Right lobe of liver (tissue), 6 donors: ENCODE data around the gene CACNA1C. TPM values are rescaled to one million over a fixed set of nuclear protein-coding genes. Genes with fewer than 3 reads are reported as not detected.

Source experiments
- ATAC-seq, 4 donors: fragments of 200-7000 bp; cut with Tn5 transposase; one replicate each; pipeline ENCODE4 v1.9.1; 2020; ENCODE audit warnings: mild to moderate bottlenecking in 4 of 4, moderate library complexity in 4 of 4
- DNase-seq, 3 donors: peaks; one replicate each; pipeline ENCODE4 v3.0.0-alpha.2; 2020
- H3K27ac ChIP-seq, 3 donors: fragments of 200-600 bp; one replicate each; pipeline ENCODE4 v1.8.0; 2022
- H3K27me3 ChIP-seq, 2 donors: fragments of 200-600 bp; one replicate each; pipeline ENCODE4 v1.8.0; 2022
- H3K36me3 ChIP-seq, 4 donors: fragments of 200-600 bp; sonication (generic) in 1 of 4; one replicate each; pipeline versions ENCODE4 v1.5.1 to v1.8.0; 2017 to 2022; ENCODE audit warnings: control low read depth in 1 of 4
- H3K4me1 ChIP-seq, 4 donors: fragments of 200-600 bp; sonication (generic) in 1 of 4; one replicate each; pipeline versions ENCODE4 v1.5.1 to v1.8.0; 2017 to 2022; ENCODE audit warnings: control low read depth in 1 of 4
- H3K4me3 ChIP-seq, 3 donors: fragments of 200-600 bp; one replicate each; pipeline ENCODE4 v1.8.0; 2022
- H3K9me3 ChIP-seq, 4 donors: fragments of 200-600 bp; sonication (generic) in 1 of 4; one replicate each; pipeline versions ENCODE4 v1.5.1 to v1.8.0; 2017 to 2022; ENCODE audit warnings: control low read depth in 1 of 4
- CTCF ChIP-seq, 4 donors: fragments of 200-600 bp in 3 of 4; fragments of 450-650 bp in 1 of 4; IDR thresholded peaks; one replicate each; pipeline versions ENCODE4 v1.5.1 to v1.8.0; 2016 to 2022; ENCODE audit warnings: antibody characterized with exemption in 4 of 4, mild to moderate bottlenecking in 2 of 4
- POLR2A ChIP-seq: fragments of 450-650 bp; IDR thresholded peaks from one replicate; pipeline ENCODE4 v1.6.1; 2017; ENCODE audit warnings: antibody characterized with exemption, mild to moderate bottlenecking
- WGBS: methylation state at CpG from one replicate; pipeline ENCODE4 v1.1.6; 2018; ENCODE audit warnings: low coverage, low lambda C conversion rate; ENCODE audit not compliant: insufficient coverage; ENCODE audit errors: missing lambda C conversion rate; 5-methylcytosine and 5-hydroxymethylcytosine counted together
- intact Hi-C, 2 donors: fragments of 100-400 bp; cut with DNase I; formaldehyde crosslinking; loops; one replicate each; pipeline versions ENCODE4 v1.11.2 to v1.14.1; 2022
- total RNA-seq, 6 experiments: library from RNA; depleted of rRNA in 2 of 6; stranded (reverse); fragments of >200 nt in 2 of 6; fragmentation: NEBNext Ultra II Directional in 3 of 6; extraction: Animal tissue kit (Norgen Biotek cat#: 25700) in 3 of 6; gene quantifications; one replicate each; pipeline versions ENCODE4 v1.1.0 to v1.2.4, GENCODE V29; 2016 to 2023
- donor health status: DM: no; HTN: yes; CAD: no.
- donor health status: DM: no; HTN: no; CAD: no.
- donor health status: DM: no; HTN: no; CAD: no.
- donor health status: DM: no; HTN: yes; CAD: no.
- donor health status: DM: no; HTN: yes; CAD: no.

Gene CACNA1C
- total RNA-seq, 6 experiments from 2014 or later, result 0.18 to 1.0 (median 0.57) TPM

DNA sequence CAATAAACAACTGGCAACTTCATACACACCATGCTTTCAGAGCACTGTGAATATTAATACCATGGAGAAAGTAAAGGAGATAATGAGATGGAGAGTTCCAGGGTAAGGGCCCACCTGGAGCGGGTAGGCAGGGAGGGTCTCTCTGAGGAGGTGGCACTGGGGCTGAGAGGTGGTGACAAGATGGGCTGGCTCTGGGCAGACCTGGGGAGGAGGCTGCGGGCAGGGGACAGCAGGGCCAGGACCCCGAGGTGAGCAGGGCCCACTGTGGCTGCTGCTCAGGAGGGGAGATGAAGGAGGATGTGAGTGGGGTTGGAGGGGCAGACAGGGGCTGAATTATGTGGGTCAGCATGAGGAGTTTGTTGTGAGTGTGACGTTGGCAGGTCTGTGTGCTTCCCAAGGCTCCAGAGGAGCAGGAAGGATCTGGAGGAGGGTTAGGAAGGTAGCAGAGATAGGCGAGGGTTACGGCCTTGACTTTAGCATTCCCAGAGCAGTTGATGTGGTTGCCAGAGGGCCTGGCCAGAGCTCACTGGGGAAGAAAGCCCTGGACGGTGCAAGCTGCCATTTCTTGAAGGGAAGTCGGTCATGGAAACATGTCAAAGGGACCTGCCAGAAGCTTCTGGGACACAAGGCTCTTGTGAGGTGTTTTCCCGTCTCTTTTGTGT, 88.2 kb downstream of the CACNA1C start:
- Histone ChIP-seq H3K27ac (no peak overlapping the region), H3K36me3 (no peaks in the 10 kb centered on the region), H3K4me3 (no peak overlapping the region), H3K9me3 (no peaks in the 10 kb centered on the region), H3K4me1 (no peaks in the 10 kb centered on the region), H3K27me3 (no peaks in the 10 kb centered on the region)
- no peak for TF ChIP-seq CTCF (IDR thresholded peaks at IDR 0.05)
- TF ChIP-seq POLR2A, result no peak
- ATAC-seq (peak; percentile 9 to 67 (median 46)), DNase-seq (no peak)
- WGBS, result 72% methylated on average over 6 of the region's 9 CpGs
- intact Hi-C loops, result no loop called here

DNA sequence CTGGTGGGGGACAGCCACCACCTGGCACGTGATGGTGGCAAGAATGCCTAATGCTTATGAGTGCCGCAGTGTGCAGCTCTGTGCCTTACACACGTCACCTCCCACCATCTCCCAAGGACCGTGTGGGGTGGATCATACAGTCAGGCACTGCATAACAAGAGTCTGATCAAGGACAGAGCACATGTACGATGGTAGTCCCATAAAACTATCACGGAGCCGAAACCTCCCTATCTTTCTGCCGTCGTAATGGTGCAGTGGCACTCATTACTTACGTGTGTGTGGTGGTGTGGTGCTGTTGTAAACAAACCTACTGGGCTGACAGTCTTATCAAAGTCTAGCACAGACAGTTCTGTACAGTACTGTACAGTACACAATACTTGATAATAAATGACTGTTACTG, 89.3 kb downstream of the CACNA1C start:
- H3K4me3 ChIP-seq, result no peak overlapping the region
- no peaks in the 10 kb centered on the region for H3K4me1 ChIP-seq
- H3K27ac ChIP-seq, result no peak overlapping the region
- H3K9me3 ChIP-seq, result no peaks in the 10 kb centered on the region
- intact Hi-C loops, result no loop called here
- DNase-seq (no peak), ATAC-seq (no peak)
- no peaks in the 10 kb centered on the region for H3K36me3 ChIP-seq
- WGBS, result 79% methylated on average over 6 of the region's 10 CpGs
- TF ChIP-seq POLR2A (no peak), CTCF (IDR thresholded peaks at IDR 0.05) (no peak)
- H3K27me3 ChIP-seq, result no peaks in the 10 kb centered on the region

GRCh38 chr12:2144951-2145350, 92.2 kb downstream of the CACNA1C start:
- DNase-seq (no peak), ATAC-seq (no peak)
- Histone ChIP-seq H3K27ac (no peak overlapping the region), H3K4me3 (no peak overlapping the region), H3K27me3 (no peaks in the 10 kb centered on the region), H3K4me1 (no peaks in the 10 kb centered on the region), H3K36me3 (no peaks in the 10 kb centered on the region), H3K9me3 (no peaks in the 10 kb centered on the region)
- WGBS, result 71% methylated on average over 1 of the region's 1 CpG
- no peak for TF ChIP-seq POLR2A
- TF ChIP-seq CTCF (IDR thresholded peaks at IDR 0.05), result no peak
- intact Hi-C loops, result no loop called here

- Histone ChIP-seq H3K9me3 (no peaks in the 10 kb centered on the region), H3K36me3 (no peaks in the 10 kb centered on the region), H3K4me1 (no peaks in the 10 kb centered on the region), H3K4me3 (no peak overlapping the region), H3K27ac (no peak overlapping the region), H3K27me3 (no peaks in the 10 kb centered on the region)
- 67% methylated on average over 7 of the region's 7 CpGs for WGBS
- no peak for DNase-seq
- intact Hi-C loops, result no loop called here
- TF ChIP-seq CTCF (IDR thresholded peaks at IDR 0.05) (no peak), POLR2A (no peak)
- ATAC-seq, result no peak
These were observed 92.7 kb downstream of the CACNA1C start for GRCh38 chr12:2145433-2145998.
